ENCODE results near the gene GATA3.
"Not testable (repeated sequence)": the region's sequence is repeated elsewhere in the genome, so short reads cannot be mapped to it uniquely, and the experiment has no call there.

The GATA3 gene

GRCh38 chr10:8054494-8055407 lies at the start of gene GATA3:
TSS of gene GATA3 (plus strand) at chr10:8054688. CDS start at chr10:8055656, 968 bp downstream.
- DNase-seq (ENCODE audit: low read depth), result peak; percentile 68

GRCh38 chr10:8006274-8006999 lies 48.1 kb upstream of the GATA3 start:
- DNase-seq (ENCODE audit: low read depth), result no peak

GRCh38 chr10:8009031-8009430 lies 45.5 kb upstream of the GATA3 start:
- DNase-seq (ENCODE audit: low read depth), result no peak

GRCh38 chr10:8013006-8013405 lies 41.5 kb upstream of the GATA3 start:
- DNase-seq (ENCODE audit: low read depth), result no peak

DNA sequence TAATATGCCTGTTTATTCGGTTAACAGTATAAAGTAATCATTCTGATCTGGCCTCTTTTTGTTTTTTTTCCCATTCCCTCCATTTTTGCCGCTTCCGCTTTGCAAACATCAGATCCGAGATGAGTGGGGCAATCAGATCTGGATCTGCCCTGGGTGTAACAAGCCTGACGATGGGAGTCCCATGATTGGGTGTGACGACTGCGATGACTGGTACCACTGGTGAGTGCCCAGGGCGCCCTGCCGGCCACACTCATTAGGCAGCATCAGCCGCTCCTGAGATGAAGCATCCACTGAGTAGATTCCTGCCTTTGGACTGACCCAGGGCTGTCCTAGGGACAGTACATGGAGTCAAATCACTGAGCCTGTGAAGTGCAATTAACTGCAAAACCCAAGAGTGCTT lies 40.9 kb upstream of the GATA3 start:
- no peak for DNase-seq (ENCODE audit: low read depth)

GRCh38 chr10:8014649-8015048 lies 39.8 kb upstream of the GATA3 start:
- no peak for DNase-seq (ENCODE audit: low read depth)

- DNase-seq (ENCODE audit: low read depth), result no peak
Measured at GRCh38 chr10:8017277-8017676, 37.2 kb upstream of the GATA3 start.

GRCh38 chr10:8023321-8023720 lies 31.2 kb upstream of the GATA3 start:
- no peak for DNase-seq (ENCODE audit: low read depth)

DNA sequence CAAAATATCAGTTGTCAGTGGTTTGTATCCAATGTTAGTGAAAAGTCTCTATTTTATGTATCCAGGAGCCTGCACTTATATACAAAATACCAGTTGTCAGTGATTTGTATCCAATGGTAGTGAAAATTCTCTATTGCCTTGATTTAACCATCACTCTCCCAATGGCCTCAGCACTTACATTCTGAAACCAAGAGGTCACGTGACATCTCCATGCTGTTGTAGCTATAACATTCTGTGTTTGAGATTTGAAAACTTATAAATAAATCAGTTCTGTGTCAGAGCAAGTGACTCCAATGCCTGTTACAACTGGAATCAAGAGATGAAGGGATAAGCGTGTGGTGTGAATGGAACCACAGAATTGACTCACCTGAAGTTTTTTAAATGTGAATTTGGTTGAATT lies 30.6 kb upstream of the GATA3 start:
- no peak for DNase-seq (ENCODE audit: low read depth)

DNA sequence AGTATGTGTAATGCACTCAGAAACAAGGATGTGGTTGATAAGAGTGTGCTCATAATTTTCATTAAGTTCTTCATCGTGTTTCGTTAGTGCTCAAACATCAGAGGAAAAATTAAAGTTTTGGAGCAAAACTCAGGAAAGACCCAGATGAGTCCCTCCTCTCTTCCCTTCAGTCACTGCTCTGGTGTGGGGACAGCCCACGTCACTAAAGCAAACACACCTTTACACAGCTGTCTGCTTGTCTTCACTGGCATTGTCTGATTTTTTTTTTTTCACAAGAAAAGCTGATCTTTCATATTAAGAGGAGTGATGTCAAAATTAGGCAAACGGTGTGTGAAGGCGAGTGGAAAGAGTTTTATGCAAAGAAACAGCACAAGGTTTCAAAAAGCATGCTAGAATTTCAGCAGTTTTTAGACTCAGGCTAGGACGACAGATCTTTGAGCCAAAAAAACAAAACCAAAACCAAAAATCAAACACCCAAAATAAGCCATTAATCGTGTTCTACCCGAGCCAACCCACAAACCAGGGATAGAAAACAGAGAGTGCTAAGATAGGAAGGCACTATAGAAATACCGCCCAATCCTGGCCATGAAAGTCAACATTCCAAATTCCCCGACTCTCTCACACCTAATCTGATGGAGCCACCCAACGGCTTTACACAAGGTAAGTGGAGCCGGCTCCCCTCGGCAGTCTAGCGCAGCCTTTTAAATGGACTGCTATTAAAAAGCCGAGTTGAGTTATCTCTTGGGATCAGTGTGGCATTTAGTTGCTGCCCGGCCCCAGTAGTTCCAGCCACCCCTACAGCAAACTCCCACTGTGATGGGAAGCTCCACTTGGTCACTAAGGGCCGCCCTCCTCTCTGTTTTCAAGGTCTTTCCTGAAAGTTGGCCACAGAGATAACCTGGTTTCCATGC lies 27.9 kb upstream of the GATA3 start:
- no peak for DNase-seq (ENCODE audit: low read depth)

GRCh38 chr10:8031211-8031610 lies 23.3 kb upstream of the GATA3 start:
- not testable (repeated sequence) for DNase-seq (ENCODE audit: low read depth)

GRCh38 chr10:8032558-8032957 lies 21.9 kb upstream of the GATA3 start:
- DNase-seq (ENCODE audit: low read depth), result no peak

DNA sequence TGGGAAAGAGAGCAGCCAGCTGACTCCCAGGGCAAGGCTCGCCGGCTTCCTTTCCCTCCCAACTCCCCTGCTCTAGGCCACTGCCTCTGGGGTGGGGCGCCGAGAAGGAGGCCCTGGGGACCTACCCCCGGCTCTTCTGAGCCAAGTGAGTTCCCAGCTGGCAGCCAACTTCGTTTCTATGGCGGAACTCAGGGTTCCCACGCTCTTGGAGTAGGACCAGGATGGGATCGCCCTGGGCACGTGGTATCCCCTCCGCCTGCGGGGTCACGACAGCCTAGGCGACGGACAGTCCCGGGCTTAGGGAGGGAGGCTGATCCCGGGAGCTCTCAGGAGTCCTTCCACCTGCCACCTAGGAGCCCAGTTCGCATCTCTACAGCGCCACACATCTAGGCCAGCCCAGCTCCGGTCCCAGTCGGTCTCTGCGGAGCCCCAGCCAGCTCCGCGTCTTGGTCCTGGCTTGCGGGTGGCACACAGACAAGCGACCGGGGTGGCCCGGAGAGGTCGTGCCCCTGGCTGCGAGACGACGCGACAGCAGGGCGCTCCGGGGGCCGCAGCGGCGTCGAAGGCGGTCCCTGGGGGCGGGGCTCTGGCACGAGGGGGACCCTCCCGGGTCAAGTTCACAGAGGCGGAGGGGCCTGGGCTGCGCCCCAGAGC lies 20.5 kb upstream of the GATA3 start:
- no peak for DNase-seq (ENCODE audit: low read depth)

GRCh38 chr10:8034466-8035005 lies 20.0 kb upstream of the GATA3 start:
- no peak for DNase-seq (ENCODE audit: low read depth)

- no peak for DNase-seq (ENCODE audit: low read depth)
Measured at GRCh38 chr10:8035006-8035640, 19.4 kb upstream of the GATA3 start.

GRCh38 chr10:8035641-8036470 lies 18.6 kb upstream of the GATA3 start:
- DNase-seq (ENCODE audit: low read depth), result no peak

GRCh38 chr10:8036506-8037198 lies 17.8 kb upstream of the GATA3 start:
- no peak for DNase-seq (ENCODE audit: low read depth)

DNA sequence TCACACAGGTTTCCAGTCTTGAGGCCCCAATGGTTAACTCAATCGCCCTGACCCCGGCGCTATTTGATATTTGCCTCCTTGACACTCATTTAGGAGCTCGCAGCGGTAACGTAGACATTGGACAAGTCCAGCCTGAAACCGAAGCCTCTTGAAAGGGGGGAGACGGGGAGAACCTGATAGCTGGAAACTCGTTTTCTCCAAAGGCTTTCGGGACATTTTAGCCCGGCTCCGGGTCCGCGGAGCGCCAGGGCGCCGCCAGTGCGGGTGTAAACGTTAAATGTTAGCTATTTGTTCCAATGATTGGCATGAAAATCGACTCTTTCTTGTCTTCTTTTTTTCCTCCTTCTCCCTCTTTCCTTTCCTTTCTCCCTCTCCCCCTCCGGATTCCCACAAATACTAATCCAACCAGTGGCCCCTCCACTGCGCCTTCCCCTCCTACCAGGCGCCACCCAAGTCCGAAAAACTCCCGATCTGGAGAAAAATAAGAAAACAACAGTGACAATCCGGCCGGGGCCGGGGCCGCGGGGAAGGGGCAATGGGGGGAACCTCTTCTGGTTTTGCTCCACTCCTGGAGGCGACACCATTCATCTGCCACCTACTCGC lies 17.2 kb upstream of the GATA3 start:
- DNase-seq (ENCODE audit: low read depth), result no peak
